ENCODE data around the gene REX1BD. TPM values are rescaled to one million over a fixed set of nuclear protein-coding genes. Genes with fewer than 3 reads are reported as not detected.
"Not testable (repeated sequence)": the region's sequence is repeated elsewhere in the genome, so short reads cannot be mapped to it uniquely, and the experiment has no call there.

Gene REX1BD
- total RNA-seq, 1 donor from 2014 or later, result 58.9 TPM

- DNase-seq (ENCODE audit: low spot score), result no peak
- intact Hi-C loops (cut with DNase I), result loop anchor here (5.0 kb wide), 2 partner anchors 107 to 343 kb away; partner anchors contain the start of genes COPE and DDX49
Observed at GRCh38 chr19:18574691-18575291, 13.8 kb upstream of the REX1BD start.

DNA sequence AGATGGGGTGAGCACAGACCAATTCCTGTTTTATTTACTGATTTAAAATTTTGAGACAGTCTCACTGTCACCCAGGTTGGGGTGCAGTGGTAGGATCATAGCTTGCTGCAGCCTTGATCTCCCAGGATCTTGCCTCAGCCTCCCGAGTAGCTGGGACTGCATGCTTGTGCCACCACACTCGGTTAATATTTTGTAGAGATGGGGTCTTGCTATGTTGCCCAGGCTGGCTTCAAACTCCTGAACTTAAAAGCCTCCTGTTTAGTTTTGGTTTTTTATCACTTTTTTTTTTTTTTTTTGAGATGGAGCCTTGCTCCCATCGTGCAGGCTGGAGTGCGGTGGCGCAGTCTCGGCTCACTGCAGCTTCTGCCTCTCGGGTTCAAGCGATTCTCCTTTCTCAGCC lies 12.2 kb upstream of the REX1BD start:
- DNase-seq (ENCODE audit: low spot score), result no peak
- intact Hi-C loops (cut with DNase I), result no loop called here

DNA sequence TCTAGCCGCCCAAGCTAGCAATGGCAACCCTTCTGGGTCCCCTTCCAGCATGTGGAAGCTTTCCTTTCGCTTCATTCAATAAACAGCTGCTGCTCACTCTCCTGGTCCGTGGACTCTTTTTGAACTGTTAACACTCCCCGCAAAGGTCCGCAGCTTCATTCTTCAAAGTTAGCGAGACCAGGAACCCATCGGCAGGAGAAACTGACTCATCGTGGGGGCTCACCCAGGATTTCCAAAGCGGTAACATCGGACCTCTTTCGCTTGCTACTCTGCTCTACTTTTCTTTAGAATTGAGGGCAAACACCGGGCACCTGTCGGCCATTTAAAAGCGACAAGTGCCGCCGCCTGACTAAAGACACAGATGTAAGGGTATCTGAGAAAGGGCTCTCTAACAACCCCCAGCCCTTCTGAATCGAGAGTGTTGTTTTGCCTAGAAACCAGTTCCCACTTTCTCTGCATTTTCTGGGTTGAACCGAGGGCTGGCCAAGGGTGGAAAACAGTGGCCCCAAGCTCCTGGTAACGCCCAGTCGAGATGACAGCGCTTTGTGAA lies 11.2 kb upstream of the REX1BD start:
- no peak for DNase-seq (ENCODE audit: low spot score)
- intact Hi-C loops (cut with DNase I), result no loop called here

- DNase-seq (ENCODE audit: low spot score), result no peak
Observed at GRCh38 chr19:18580311-18580710, 8.3 kb upstream of the REX1BD start.

GRCh38 chr19:18586306-18586705 lies 2.3 kb upstream of the REX1BD start:
- no peak for DNase-seq (ENCODE audit: low spot score)
- intact Hi-C loops (cut with DNase I), result loop anchor here (5.0 kb wide), 1 partner anchor 119 kb away; no protein-coding TSS in a partner anchor

More at GRCh38 chr19:18580311-18580710, 8.3 kb upstream of the REX1BD start:
- intact Hi-C loops (cut with DNase I), result no loop called here

- intact Hi-C loops (cut with DNase I), result loop anchor here (5.0 kb wide), 1 partner anchor 120 kb away; no protein-coding TSS in a partner anchor
- no peak for DNase-seq (ENCODE audit: low spot score)
Observed at GRCh38 chr19:18587561-18587960, 1.0 kb upstream of the REX1BD start.

DNA sequence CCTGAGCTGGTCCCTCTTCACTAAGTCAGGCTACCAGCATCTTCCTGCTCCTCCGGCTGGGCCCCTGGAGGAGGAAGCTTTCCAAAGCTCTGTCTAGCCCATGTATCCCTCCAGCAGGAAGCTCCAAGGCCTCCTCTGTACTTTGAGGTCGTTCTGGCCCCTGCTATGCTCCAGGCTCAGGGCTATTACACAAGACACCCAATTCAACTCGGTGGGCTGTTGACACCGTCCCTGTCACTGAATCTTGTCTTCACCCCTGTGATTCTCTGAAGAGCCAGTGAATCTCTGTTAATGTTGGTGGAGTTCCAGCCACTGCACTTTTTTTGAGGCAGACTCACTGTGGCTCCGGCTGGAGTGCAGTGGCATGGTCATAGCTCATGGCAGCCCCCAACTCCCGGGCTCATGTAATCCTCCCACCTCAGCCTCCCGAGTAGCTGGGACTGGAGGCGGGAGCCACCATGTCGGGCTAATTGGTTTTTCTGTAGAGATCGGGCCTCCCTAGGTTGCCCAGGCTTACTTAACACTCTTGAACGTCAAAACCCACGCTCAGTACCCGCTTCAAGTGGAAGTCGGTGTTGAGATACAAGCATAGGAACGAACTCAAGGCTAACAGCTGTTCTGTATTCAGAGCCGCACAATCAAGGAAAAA lies 512 bp upstream of the REX1BD start:
- intact Hi-C loops (cut with DNase I), result loop anchor here (5.0 kb wide), 1 partner anchor 121 kb away; no protein-coding TSS in a partner anchor
- DNase-seq (ENCODE audit: low spot score), result no peak

DNA sequence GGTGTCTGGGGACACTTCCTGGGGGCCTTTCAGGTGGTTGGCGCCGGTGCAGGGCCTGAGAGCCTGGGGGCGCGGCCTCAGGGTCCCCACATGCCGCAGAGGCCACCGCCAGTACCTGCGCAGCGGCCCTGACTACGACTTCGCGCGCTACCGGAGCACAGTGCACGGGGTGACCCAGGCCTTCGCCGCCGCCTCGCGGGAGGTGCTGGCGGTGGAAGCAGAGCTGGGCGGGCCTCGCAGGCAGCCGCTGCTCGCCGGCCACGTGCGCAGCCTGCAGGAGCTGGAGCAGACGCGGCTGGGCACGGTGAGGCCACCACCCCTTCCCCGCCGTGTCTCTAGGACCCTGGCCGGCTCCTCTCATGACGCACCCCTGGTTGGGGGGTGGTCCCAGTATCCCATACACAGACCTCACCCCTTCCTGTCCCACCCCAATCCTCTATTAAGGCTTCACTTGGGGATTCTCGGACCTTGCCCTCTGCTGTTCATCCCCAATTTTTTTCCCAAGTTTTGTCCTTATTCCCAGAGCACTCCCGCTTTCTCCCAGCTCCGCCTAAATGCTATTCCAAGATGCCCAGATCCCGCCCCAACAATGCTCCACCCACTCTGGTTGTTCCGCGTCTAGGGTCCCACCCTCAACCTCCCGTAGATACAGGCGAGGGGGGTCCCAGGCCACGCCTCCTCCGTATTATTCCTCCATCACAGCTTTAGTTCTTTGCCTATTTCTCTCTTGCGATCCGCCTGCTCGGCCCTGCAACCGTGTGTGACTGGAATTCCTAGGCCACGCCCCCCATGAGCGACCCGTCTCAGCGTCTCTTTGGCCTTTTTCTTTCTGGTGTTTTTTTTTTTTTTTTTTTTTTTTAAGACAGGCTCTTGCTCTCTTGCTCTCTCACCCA lies 1.0 kb downstream of the REX1BD start:
- intact Hi-C loops (cut with DNase I), result loop anchor here (5.0 kb wide), 3 partner anchors 83 to 258 kb away; no protein-coding TSS in a partner anchor
- DNase-seq (ENCODE audit: low spot score), result peak; percentile 78

GRCh38 chr19:18590273-18591272 lies 2.0 kb downstream of the REX1BD start:
- intact Hi-C loops (cut with DNase I), result loop anchor here (5.0 kb wide), 2 partner anchors 82 to 257 kb away; no protein-coding TSS in a partner anchor
- DNase-seq (ENCODE audit: low spot score), result no peak

DNA sequence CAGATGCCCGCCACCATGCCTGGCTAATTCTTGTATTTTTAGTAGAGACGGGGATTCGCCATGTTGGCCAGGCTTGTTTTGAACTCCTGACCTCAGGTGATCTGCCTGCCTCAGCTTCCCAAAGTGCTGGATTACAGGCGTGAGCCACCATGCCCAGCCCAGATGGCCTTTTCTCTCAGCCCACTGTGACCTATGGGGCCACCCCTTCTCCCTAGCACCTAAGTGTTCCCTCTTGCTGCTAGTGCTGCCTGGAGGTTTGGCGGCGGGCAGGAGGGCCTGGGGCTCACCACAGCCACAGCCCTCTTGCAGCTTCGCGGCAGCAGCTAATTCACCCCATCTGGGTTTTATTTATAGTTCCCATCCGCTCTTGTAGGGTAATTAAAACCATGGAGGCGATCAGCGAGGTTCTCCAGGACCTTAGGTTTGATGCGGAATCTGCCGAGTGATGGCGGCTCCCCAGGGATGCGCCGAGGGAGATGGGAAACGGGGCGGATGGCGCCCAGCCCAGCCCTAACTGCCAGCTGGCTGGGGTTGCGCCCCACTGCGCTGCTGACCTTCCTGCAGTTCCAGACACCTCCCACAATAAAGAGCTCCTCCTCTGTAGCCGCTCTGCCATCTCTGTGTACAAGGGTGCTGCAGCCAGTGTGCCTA lies 3.3 kb downstream of the REX1BD start:
- no peak for DNase-seq (ENCODE audit: low spot score)
- intact Hi-C loops (cut with DNase I), result loop anchor here (5.0 kb wide), 2 partner anchors 80 to 255 kb away; no protein-coding TSS in a partner anchor

DNA sequence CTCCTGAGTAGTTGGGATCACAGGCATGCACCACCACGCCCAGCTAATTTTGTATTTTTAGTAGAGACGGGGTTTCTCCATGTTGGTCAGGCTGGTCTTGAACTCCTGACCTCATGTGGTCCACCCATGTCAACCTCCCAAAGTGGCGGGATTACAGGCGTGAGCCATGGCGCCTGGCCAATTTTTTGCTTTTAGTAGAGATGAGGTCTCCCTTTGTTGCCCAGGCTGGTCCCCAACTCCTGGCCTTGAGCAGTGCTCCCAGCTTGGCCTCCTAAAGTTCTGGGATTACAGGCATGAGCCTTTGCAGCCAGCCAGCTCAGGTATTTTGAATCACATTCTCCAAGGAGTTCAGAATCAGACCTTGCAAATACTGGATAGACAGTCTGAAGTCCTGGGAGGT lies 4.1 kb downstream of the REX1BD start:
- not testable (repeated sequence) for DNase-seq (ENCODE audit: low spot score)
- intact Hi-C loops (cut with DNase I), result loop anchor here (5.0 kb wide), 2 partner anchors 80 to 255 kb away; no protein-coding TSS in a partner anchor

DNA sequence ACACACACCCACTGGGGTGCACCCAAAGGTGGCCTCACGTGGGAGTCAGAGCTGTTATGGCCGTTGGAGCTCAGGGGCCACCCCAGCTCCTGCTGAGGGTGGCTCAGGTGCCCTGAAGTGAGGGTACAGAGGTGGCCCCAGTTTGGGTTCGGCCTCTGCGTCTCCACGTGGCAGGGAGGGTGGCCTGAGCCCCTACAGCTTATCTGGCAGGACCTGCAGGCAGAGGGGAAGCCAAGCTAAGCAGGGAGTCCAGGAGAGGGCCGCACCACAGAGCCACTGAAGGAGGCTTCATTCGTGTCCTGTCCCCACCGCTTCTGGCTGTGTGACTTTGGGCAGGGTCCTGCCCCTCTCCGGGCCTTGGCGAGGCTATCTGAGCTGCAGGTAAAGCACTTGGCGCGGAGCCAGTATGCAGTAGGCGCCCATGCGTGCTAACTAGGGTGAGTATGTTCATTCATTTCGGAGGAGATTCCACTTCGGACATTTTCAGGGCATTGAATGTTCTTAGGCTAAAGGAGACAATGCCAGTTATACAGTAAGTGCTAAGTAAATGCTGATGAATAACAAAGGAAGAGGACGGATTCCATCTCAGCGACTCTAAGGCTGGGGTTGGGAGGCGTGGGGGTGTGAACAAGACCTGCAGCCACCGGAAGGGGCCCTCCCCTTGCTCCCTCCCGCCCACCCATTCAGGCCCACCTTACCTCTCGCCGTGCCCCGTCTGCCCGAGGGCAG lies 4.9 kb downstream of the REX1BD start:
- intact Hi-C loops (cut with DNase I), result loop anchor here (5.0 kb wide), 2 partner anchors 79 to 254 kb away; no protein-coding TSS in a partner anchor
- no peak for DNase-seq (ENCODE audit: low spot score)

DNA sequence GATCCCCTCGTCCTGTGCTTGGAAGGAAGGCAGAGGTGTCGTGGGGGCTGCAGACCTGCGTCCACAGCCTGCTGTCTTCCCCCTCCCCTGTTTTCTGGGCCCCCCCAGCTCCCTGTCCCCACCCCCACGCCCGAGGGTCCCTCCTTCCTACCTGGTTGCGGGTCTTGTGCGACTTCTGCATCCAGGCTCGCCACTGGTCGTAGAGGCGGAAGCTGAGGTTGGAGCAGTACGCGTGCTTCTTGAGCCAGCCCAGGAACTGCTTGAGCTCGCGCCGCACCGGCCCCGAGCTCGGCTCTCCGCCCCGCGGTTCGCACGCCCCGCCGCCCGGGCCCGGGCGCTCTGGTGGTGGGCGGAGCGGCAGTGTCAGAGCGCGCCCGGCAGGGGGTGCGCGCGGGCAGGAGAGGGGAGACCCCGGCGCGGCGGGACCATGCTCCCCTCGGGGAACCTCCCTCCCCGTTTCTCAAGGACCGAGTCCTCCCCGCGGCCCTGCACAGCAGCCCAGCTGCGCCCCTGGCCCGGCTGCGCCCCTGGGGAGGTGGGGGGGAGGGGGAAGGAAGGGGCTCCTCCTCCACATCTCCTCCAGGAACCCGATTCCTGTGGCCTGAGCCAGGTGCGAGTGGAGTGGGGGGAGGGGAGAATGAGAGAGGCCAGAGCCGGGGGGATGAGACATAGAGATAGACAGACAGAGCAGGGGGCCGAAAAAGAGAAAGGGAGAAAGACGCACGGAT lies 5.7 kb downstream of the REX1BD start:
- intact Hi-C loops (cut with DNase I), result loop anchor here (5.0 kb wide), 2 partner anchors 78 to 253 kb away; no protein-coding TSS in a partner anchor
- peak; percentile 80 for DNase-seq (ENCODE audit: low spot score)

GRCh38 chr19:18594824-18595373 lies 6.3 kb downstream of the REX1BD start:
- intact Hi-C loops (cut with DNase I), result loop anchor here (5.0 kb wide), 2 partner anchors 77 to 252 kb away; no protein-coding TSS in a partner anchor
- no peak for DNase-seq (ENCODE audit: low spot score)

- DNase-seq (ENCODE audit: low spot score), result no peak
- intact Hi-C loops (cut with DNase I), result no loop called here
Observed at GRCh38 chr19:18595475-18595874, 6.9 kb downstream of the REX1BD start.

DNA sequence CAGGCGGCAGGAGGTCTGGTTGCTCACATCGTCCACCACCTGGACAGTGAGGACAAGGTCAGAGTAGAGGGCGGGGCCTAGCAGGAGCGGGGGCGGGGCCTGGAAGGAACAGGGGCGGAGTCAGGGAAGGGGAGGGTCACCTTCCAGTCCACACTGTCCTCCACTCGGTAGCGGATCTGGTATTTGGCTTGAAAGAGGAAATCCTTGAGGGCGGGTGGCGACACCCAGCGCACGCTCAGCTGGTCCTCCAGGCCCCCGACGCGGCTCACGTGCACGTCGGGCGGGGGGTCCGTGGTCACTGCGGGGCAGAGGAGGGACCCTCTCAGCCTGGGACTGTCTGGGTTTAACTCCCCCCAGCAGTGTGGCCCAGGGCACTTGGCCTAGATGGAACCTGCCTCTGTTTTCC lies 8.2 kb downstream of the REX1BD start:
- intact Hi-C loops (cut with DNase I), result no loop called here
- DNase-seq (ENCODE audit: low spot score), result no peak

Data from cardiac septum (tissue), 1 donor.